MM.1S (cell line): ENCODE measurements around the gene ERICH3.

Experiments used
- CTCF ChIP-seq: fragments of 300-600 bp; sonication (generic); IDR thresholded peaks from 2 replicates; pipeline ENCODE4 v1.5.1; 2016; ENCODE audit warnings: antibody characterized with exemption, low read length, mixed read lengths
- EZH2 ChIP-seq: fragments of 300-600 bp; sonication (generic); optimal IDR thresholded peaks from 2 replicates; pipeline ENCODE3; 2017; ENCODE audit warnings: low read depth, mild to moderate bottlenecking, antibody characterized with exemption, low read length, mixed read lengths

GRCh38 chr1:74684301-74684700 is 10.7 kb upstream of the ERICH3 start:
- no peak for TF ChIP-seq CTCF
- TF ChIP-seq EZH2, result no peak
